ENCODE measurements around the gene DMBT1.

Gene DMBT1

DNA sequence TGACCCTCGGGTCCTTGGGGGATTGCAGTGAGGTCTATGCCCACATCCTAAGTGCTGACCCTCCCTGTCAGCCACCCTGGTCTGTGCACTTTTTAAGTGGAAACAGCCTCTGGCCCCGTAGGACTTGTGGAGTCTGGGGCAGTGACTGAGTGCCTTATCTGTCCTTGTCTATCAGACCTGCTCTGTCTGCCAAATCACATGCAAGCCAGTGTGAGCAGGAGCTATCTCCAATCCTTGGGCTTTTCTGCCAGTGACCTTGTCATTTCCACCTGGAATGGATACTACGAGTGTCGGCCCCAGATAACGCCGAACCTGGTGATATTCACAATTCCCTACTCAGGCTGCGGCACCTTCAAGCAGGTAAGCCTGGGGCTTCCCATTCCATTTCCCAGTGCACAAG lies 76.4 kb downstream of the DMBT1 start:
- no peak for DNase-seq (ENCODE audit: low spot score)
- TF ChIP-seq, protein P1, sequence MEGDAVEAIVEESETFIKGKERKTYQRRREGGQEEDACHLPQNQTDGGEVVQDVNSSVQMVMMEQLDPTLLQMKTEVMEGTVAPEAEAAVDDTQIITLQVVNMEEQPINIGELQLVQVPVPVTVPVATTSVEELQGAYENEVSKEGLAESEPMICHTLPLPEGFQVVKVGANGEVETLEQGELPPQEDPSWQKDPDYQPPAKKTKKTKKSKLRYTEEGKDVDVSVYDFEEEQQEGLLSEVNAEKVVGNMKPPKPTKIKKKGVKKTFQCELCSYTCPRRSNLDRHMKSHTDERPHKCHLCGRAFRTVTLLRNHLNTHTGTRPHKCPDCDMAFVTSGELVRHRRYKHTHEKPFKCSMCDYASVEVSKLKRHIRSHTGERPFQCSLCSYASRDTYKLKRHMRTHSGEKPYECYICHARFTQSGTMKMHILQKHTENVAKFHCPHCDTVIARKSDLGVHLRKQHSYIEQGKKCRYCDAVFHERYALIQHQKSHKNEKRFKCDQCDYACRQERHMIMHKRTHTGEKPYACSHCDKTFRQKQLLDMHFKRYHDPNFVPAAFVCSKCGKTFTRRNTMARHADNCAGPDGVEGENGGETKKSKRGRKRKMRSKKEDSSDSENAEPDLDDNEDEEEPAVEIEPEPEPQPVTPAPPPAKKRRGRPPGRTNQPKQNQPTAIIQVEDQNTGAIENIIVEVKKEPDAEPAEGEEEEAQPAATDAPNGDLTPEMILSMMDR (IDR thresholded peaks at IDR 0.05; ENCODE audit: extremely low read depth, insufficient read depth, missing control alignments), result no peak
- in situ Hi-C loops (cut with MboI; ENCODE audit: low pct_unique_long_range_greater_than_20kb, low sequenced_read_pairs, unreplicated experiment), result no loop called here

DNA sequence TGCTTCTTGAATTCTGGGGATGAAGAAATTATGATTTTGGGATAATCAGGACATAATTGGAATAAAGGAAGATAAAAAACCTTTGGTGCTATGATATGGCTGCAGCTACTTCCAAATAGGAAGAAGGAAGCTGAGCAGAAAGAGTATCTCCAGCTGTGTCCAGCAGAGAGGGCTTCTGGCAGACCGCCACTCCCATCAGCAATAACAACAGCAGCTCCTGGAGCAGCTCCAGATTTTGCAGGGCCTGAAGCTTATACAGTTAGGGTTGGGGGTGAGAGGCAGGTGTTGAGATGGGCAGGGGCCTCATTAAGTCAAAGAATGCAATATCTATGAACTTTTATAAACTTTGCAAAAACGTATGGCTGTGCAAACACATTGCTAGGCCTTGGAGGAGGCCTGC lies 76.8 kb downstream of the DMBT1 start:
- no peak for DNase-seq (ENCODE audit: low spot score)
- TF ChIP-seq, protein P1 (IDR thresholded peaks at IDR 0.05; ENCODE audit: extremely low read depth, insufficient read depth, missing control alignments), result no peak

DNA sequence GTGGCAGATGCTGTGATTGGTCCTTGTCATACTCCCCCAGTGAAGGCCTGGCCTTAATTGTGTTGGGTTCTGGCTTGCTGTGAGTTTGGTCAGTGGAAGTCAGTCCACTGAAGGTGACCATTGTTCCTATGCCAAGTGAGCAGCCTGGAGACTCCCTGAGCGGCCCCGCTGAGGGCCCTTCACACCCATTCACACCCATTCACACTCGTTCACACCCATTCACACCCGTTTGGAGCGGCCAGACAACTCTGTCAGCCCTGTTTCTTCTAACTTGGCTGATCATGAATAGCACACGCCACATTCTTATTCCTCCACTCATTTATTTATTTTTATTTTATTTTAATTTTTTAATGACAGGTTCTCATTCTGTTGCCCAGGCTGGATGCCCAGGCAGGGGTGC lies 77.6 kb downstream of the DMBT1 start:
- DNase-seq (ENCODE audit: low spot score), result no peak
- TF ChIP-seq, protein P1 (IDR thresholded peaks at IDR 0.05; ENCODE audit: extremely low read depth, insufficient read depth, missing control alignments), result no peak
- in situ Hi-C loops (cut with MboI; ENCODE audit: low pct_unique_long_range_greater_than_20kb, low sequenced_read_pairs, unreplicated experiment), result no loop called here

More for the DNA sequence above, 76.8 kb downstream of the DMBT1 start:
- in situ Hi-C loops (cut with MboI; ENCODE audit: low pct_unique_long_range_greater_than_20kb, low sequenced_read_pairs, unreplicated experiment), result no loop called here

DNA sequence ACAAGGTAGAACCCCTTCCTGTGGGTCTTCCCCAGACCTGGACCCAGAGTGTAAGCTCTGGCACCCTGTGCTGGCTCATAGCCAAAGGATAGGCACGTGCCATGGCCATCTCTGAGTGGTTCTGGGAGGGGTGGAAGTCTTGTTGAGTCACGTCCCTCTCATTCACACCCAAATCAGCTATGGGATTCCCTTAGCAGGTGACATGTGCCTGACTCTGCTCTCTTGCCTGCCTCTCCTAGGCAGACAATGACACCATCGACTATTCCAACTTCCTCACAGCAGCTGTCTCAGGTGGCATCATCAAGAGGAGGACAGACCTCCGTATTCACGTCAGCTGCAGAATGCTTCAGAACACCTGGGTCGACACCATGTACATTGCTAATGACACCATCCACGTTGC lies 79.2 kb downstream of the DMBT1 start:
- TF ChIP-seq, protein P1 (IDR thresholded peaks at IDR 0.05; ENCODE audit: extremely low read depth, insufficient read depth, missing control alignments), result no peak
- in situ Hi-C loops (cut with MboI; ENCODE audit: low pct_unique_long_range_greater_than_20kb, low sequenced_read_pairs, unreplicated experiment), result no loop called here
- no peak for DNase-seq (ENCODE audit: low spot score)

DNA sequence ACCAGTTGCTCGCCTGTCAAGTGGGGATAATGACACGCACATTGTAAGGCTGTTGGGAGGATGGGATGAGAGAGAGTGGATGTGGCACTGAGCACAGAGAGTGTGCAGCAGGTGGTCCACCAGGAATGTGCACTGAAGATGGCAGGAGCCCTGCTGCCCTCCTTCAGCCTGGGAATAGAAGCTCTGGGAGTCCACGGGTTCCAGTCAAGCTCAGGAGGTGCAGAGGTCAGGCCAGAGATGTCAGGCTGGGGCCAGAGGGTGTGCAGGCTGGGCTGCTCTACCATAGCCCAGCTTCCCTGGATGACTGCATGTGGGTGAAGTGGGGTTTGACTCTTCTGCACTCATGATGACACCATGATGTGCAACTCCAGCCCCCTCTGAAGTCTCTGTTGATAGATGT lies 80.4 kb downstream of the DMBT1 start:
- no peak for DNase-seq (ENCODE audit: low spot score)
- in situ Hi-C loops (cut with MboI; ENCODE audit: low pct_unique_long_range_greater_than_20kb, low sequenced_read_pairs, unreplicated experiment), result no loop called here
- TF ChIP-seq, protein P1 (IDR thresholded peaks at IDR 0.05; ENCODE audit: extremely low read depth, insufficient read depth, missing control alignments), result no peak

DNA sequence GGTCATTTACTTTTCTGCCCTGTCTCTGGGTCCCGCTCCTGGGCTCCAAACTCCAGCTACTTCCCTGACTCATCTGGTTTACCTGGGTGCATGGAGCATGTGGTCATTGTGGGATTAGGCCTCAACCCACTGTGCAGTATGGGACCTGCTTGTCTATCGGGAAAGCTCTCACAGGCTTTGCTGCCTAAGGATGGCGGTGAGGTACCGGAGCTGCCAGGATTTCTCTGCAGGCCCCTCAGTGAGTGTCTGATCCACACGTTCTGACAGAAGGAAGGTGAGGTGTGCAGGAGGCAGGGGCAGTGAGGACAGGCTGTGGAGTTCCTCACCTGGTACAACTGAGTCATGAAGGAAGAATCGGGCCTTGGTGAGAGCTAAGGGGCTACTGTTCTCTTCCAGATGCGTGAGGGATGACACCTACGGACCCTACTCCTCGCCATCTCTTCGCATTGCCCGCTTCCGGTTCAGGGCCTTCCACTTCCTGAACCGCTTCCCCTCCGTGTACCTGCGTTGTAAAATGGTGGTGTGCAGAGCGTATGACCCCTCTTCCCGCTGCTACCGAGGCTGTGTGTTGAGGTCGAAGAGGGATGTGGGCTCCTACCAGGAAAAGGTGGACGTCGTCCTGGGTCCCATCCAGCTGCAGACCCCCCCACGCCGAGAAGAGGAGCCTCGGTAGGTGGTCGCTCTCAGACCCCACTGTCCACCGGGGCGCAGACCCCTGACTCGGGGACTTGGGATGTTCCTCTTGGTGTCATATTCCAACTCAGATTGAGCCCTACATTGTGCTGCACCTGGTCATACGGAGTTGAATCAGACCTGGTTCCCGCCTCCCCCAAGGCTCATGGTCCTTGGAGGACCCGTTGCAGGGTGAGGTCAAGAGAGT lies 82.4 kb downstream of the DMBT1 start:
- TF ChIP-seq, protein P1 (IDR thresholded peaks at IDR 0.05; ENCODE audit: extremely low read depth, insufficient read depth, missing control alignments), result no peak
- DNase-seq (ENCODE audit: low spot score), result no peak
- in situ Hi-C loops (cut with MboI; ENCODE audit: low pct_unique_long_range_greater_than_20kb, low sequenced_read_pairs, unreplicated experiment), result no loop called here

All from GM13977 (cell line).